ENCODE data around the gene SH3TC1. TPM values are rescaled to one million over a fixed set of nuclear protein-coding genes. Genes with fewer than 3 reads are reported as not detected.

Gene SH3TC1
- total and polyA plus RNA-seq, 10 of the 15 experiments (the other 5 are each of a cell fraction or from before 2014, with no cell fraction given), result 0.19 to 47.0 (median 18.4) TPM

- peaks cover 6 to 7% of the 10 kb centered on the region in 2 experiments; a peak in 3 of 4 replicates for H3K36me3 ChIP-seq (ENCODE audit: control insufficient read depth in 2 of 2, insufficient read depth in 2 of 2, low read length in 1 of 2)
- 92% methylated on average over 3 of the region's 5 CpGs for WGBS (ENCODE audit: insufficient coverage, insufficient replicate concordance, low lambda C conversion rate, missing lambda C conversion rate)
- no peak overlapping the region for H3K4me3 ChIP-seq
- H3K27ac ChIP-seq (ENCODE audit: control insufficient read depth, insufficient read depth), result no peak overlapping the region
- peaks cover 6% of the 10 kb centered on the region for H3K4me1 ChIP-seq (ENCODE audit: control insufficient read depth, insufficient read depth, low read length)
- CTCF ChIA-PET, result interaction anchor here (1.2 kb wide), 1 partner anchor 34 kb away, joined by 4 read pairs; no protein-coding TSS in a partner anchor
- no peaks in the 10 kb centered on the region for H3K27me3 ChIP-seq (replicated peaks in 1 of 2; ENCODE audit: control insufficient read depth in 2 of 2, insufficient read depth in 2 of 2, low read length in 1 of 2)
- SMC1A ChIA-PET (ENCODE audit: uncharacterized antibody, unreplicated experiment), result no interaction called here
- no peak overlapping the region for H3K9ac ChIP-seq (ENCODE audit: control insufficient read depth, insufficient read depth, low read length)
- H3K9me3 ChIP-seq (replicated peaks; ENCODE audit: control insufficient read depth, insufficient read depth, low read length), result no peaks in the 10 kb centered on the region
- BruUV-seq (replicated peaks), result no TSS peak
- H2AFZ ChIP-seq (ENCODE audit: control insufficient read depth, low read depth, low read length), result no peak overlapping the region
- RAD21 ChIA-PET (ENCODE audit: unreplicated experiment), result no interaction called here
- DNase-seq (ENCODE audit: low read depth, low spot score) (no peak), FAIRE-seq (no peak), ATAC-seq (no peak)
- no peaks in the 10 kb centered on the region for H4K20me1 ChIP-seq (ENCODE audit: control insufficient read depth, insufficient read depth)
- in situ Hi-C loops (cut with MboI), result no loop called here
- POLR2A ChIA-PET, result interaction anchor here (0.6 kb wide), 2 partner anchors 17 to 177 kb away, joined by 4 to 7 read pairs; no protein-coding TSS in a partner anchor
- no peaks in the 10 kb centered on the region; the same call in 1 of the 2 replicates for H3K79me2 ChIP-seq (ENCODE audit: control insufficient read depth, insufficient read depth, low read length)
- no peak overlapping the region for H3K4me2 ChIP-seq (ENCODE audit: control insufficient read depth, insufficient read depth)
- intact Hi-C loops (cut with micrococcal nuclease; ENCODE audit: unreplicated experiment), result no loop called here
- TF ChIP-seq MXI1 (IDR thresholded peaks at IDR 0.05; ENCODE audit: low read depth, low read length) (no peak), KDM1A (IDR thresholded peaks at IDR 0.05; ENCODE audit: borderline replicate concordance) (no peak), CTCF (IDR thresholded peaks at IDR 0.05 in 2 of 3, conservative IDR thresholded peaks at IDR 0.05 in 1 of 3; ENCODE audit: control insufficient read depth in 2 of 3, extremely low read depth in 1 of 3, insufficient read depth in 1 of 3, low read depth in 3 of 3, low read length in 3 of 3) (no peak), KLF5 (IDR thresholded peaks at IDR 0.05; ENCODE audit: partially characterized antibody) (no peak), MAX (IDR thresholded peaks at IDR 0.05; ENCODE audit: low read depth, low read length) (no peak), ZNF592 (IDR thresholded peaks at IDR 0.05) (no peak), ZNF217 (IDR thresholded peaks at IDR 0.05) (no peak), CREB1 (IDR thresholded peaks at IDR 0.05; ENCODE audit: low read depth) (no peak), CHD1 (IDR thresholded peaks at IDR 0.05; ENCODE audit: low read depth, low read length) (no peak), IKZF1 (conservative IDR thresholded peaks at IDR 0.05) (no peak), GABPA (IDR thresholded peaks at IDR 0.05; ENCODE audit: low read depth) (no peak), ETV6 (conservative IDR thresholded peaks at IDR 0.05 in 1 of 2, IDR thresholded peaks at IDR 0.05 in 1 of 2; ENCODE audit: borderline replicate concordance in 1 of 2, low read depth in 1 of 2) (no peak), GATAD2B (conservative IDR thresholded peaks at IDR 0.05; ENCODE audit: low read depth) (no peak), TAF1 (IDR thresholded peaks at IDR 0.05; ENCODE audit: borderline replicate concordance, low read depth, low read length) (no peak)
- TF ChIP-seq, protein P1, sequence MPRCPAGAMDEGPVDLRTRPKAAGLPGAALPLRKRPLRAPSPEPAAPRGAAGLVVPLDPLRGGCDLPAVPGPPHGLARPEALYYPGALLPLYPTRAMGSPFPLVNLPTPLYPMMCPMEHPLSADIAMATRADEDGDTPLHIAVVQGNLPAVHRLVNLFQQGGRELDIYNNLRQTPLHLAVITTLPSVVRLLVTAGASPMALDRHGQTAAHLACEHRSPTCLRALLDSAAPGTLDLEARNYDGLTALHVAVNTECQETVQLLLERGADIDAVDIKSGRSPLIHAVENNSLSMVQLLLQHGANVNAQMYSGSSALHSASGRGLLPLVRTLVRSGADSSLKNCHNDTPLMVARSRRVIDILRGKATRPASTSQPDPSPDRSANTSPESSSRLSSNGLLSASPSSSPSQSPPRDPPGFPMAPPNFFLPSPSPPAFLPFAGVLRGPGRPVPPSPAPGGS (IDR thresholded peaks at IDR 0.05; ENCODE audit: borderline replicate concordance, insufficient read depth, low read depth, low read length, poor library complexity, severe bottlenecking), result no peak
- TF ChIP-seq, protein P2, sequence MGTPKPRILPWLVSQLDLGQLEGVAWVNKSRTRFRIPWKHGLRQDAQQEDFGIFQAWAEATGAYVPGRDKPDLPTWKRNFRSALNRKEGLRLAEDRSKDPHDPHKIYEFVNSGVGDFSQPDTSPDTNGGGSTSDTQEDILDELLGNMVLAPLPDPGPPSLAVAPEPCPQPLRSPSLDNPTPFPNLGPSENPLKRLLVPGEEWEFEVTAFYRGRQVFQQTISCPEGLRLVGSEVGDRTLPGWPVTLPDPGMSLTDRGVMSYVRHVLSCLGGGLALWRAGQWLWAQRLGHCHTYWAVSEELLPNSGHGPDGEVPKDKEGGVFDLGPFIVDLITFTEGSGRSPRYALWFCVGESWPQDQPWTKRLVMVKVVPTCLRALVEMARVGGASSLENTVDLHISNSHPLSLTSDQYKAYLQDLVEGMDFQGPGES (IDR thresholded peaks at IDR 0.05), result no peak
Measured at GRCh38 chr4:8210616-8211015, 11.5 kb downstream of the SH3TC1 start.

Data from GM12878 (cell line).